ENCODE results near the gene GLIS1. TPM values are rescaled to one million over a fixed set of nuclear protein-coding genes. Genes with fewer than 3 reads are reported as not detected.

Gene GLIS1
- total RNA-seq, 1 donor from 2014 or later: 1.6 TPM

GRCh38 chr1:53532912-53533311 lies 206.1 kb downstream of the GLIS1 start:
- Mint-ChIP-seq H3K4me3 (no peak overlapping the region), H3K27me3 (ENCODE audit: low read depth) (peaks cover 31% of the 10 kb centered on the region), H3K27ac (no peak overlapping the region), H3K9me3 (no peaks in the 10 kb centered on the region), H3K4me1 (no peaks in the 10 kb centered on the region), H3K36me3 (no peaks in the 10 kb centered on the region)
- DNase-seq (ENCODE audit: low spot score in 2 of 2, unreplicated experiment in 2 of 2): no peak
- TF ChIP-seq CTCF (IDR thresholded peaks at IDR 0.05; ENCODE audit: unreplicated experiment): no peak

GRCh38 chr1:53532377-53532776 lies 206.6 kb downstream of the GLIS1 start:
- TF ChIP-seq CTCF (IDR thresholded peaks at IDR 0.05; ENCODE audit: unreplicated experiment): no peak
- H3K27me3 Mint-ChIP-seq (ENCODE audit: low read depth): peaks cover 28% of the 10 kb centered on the region
- no peaks in the 10 kb centered on the region for H3K36me3 Mint-ChIP-seq
- no peaks in the 10 kb centered on the region for H3K4me1 Mint-ChIP-seq
- no peaks in the 10 kb centered on the region for H3K9me3 Mint-ChIP-seq
- H3K4me3 Mint-ChIP-seq: no peak overlapping the region
- no peak for DNase-seq (ENCODE audit: low spot score in 2 of 2, unreplicated experiment in 2 of 2)
- H3K27ac Mint-ChIP-seq: no peak overlapping the region

GRCh38 chr1:53530550-53530949 lies 208.4 kb downstream of the GLIS1 start:
- Mint-ChIP-seq H3K4me1 (peaks cover 13% of the 10 kb centered on the region), H3K27me3 (ENCODE audit: low read depth) (peaks cover 22% of the 10 kb centered on the region), H3K36me3 (no peaks in the 10 kb centered on the region), H3K4me3 (no peak overlapping the region), H3K27ac (no peak overlapping the region), H3K9me3 (no peaks in the 10 kb centered on the region)
- no peak for TF ChIP-seq CTCF (IDR thresholded peaks at IDR 0.05; ENCODE audit: unreplicated experiment)
- DNase-seq (ENCODE audit: low spot score in 2 of 2, unreplicated experiment in 2 of 2): no peak

- peaks cover 12% of the 10 kb centered on the region for H3K27me3 Mint-ChIP-seq (ENCODE audit: low read depth)
- no peaks in the 10 kb centered on the region for H3K36me3 Mint-ChIP-seq
- no peak for DNase-seq (ENCODE audit: low spot score in 2 of 2, unreplicated experiment in 2 of 2)
- no peak overlapping the region for H3K27ac Mint-ChIP-seq
- no peak for TF ChIP-seq CTCF (IDR thresholded peaks at IDR 0.05; ENCODE audit: unreplicated experiment)
- H3K4me3 Mint-ChIP-seq: no peak overlapping the region
- no peaks in the 10 kb centered on the region for H3K9me3 Mint-ChIP-seq
- peaks cover 21% of the 10 kb centered on the region for H3K4me1 Mint-ChIP-seq
These were observed 209.4 kb downstream of the GLIS1 start for GRCh38 chr1:53529555-53529954.

- Mint-ChIP-seq H3K9me3 (no peaks in the 10 kb centered on the region), H3K4me1 (peaks cover 25% of the 10 kb centered on the region), H3K27me3 (ENCODE audit: low read depth) (peaks cover 15% of the 10 kb centered on the region), H3K27ac (no peak overlapping the region), H3K36me3 (no peaks in the 10 kb centered on the region), H3K4me3 (no peak overlapping the region)
- no peak for TF ChIP-seq CTCF (IDR thresholded peaks at IDR 0.05; ENCODE audit: unreplicated experiment)
- DNase-seq (ENCODE audit: low spot score in 2 of 2, unreplicated experiment in 2 of 2): no peak
These were observed 211.6 kb downstream of the GLIS1 start for GRCh38 chr1:53527368-53527767.

Measured in mesothelial cell of epicardium (in vitro differentiated cells).